HG03066 (cell line): ENCODE results near the gene HRCT1.
"Not testable (repeated sequence)": the region's sequence is repeated elsewhere in the genome, so short reads cannot be mapped to it uniquely, and the experiment has no call there.

Experiments
- ATAC-seq: cut with Tn5 transposase; IDR thresholded peaks from one replicate; pipeline ENCODE4 v1.9.1; 2021; ENCODE audit warnings: low read depth; ENCODE audit not compliant: unreplicated experiment

HRCT1 gene

GRCh38 chr9:35892051-35892450, 14.0 kb upstream of the HRCT1 start:
- ATAC-seq: no peak

- no peak for ATAC-seq
Observed at GRCh38 chr9:35896570-35896969, 9.4 kb upstream of the HRCT1 start.

- ATAC-seq: not testable (repeated sequence)
Observed at GRCh38 chr9:35897376-35898099, 8.5 kb upstream of the HRCT1 start.

GRCh38 chr9:35898337-35898736, 7.7 kb upstream of the HRCT1 start:
- no peak for ATAC-seq

- ATAC-seq: no peak
Observed at GRCh38 chr9:35899021-35899420, 7.0 kb upstream of the HRCT1 start.

GRCh38 chr9:35903049-35903448, 3.0 kb upstream of the HRCT1 start:
- ATAC-seq: no peak

GRCh38 chr9:35904338-35904737, 1.7 kb upstream of the HRCT1 start:
- ATAC-seq: no peak

GRCh38 chr9:35905051-35905781, 786 bp upstream of the HRCT1 start:
- no peak for ATAC-seq

- no peak for ATAC-seq
Observed at GRCh38 chr9:35906923-35907699, 1.1 kb downstream of the HRCT1 start.

GRCh38 chr9:35907711-35908503, 1.9 kb downstream of the HRCT1 start:
- no peak for ATAC-seq

GRCh38 chr9:35908504-35909125, 2.6 kb downstream of the HRCT1 start:
- ATAC-seq: no peak

- ATAC-seq: no peak
Observed at GRCh38 chr9:35909274-35909673, 3.3 kb downstream of the HRCT1 start, which contains the start of gene SPAAR. Gene SPAAR, plus strand, starts transcription at chr9:35909490. Its CDS starts 974 bp downstream, at chr9:35910464.

GRCh38 chr9:35909687-35910612, 3.9 kb downstream of the HRCT1 start:
- ATAC-seq: no peak

- no peak for ATAC-seq
Observed at GRCh38 chr9:35910613-35911359, 4.8 kb downstream of the HRCT1 start.

GRCh38 chr9:35911690-35912089, 5.7 kb downstream of the HRCT1 start:
- ATAC-seq: no peak

GRCh38 chr9:35912791-35913400, 6.9 kb downstream of the HRCT1 start:
- ATAC-seq: no peak

- ATAC-seq: not testable (repeated sequence)
Observed at GRCh38 chr9:35913429-35913828, 7.4 kb downstream of the HRCT1 start.

GRCh38 chr9:35914301-35914807, 8.4 kb downstream of the HRCT1 start:
- no peak for ATAC-seq
